Stimulated activated CD8-positive, alpha-beta memory T cell treated with anti-CD3 and anti-CD28 coated beads, Interleukin-15, amount 100 ng/mL, for 4 hours (primary cell): ENCODE results near the gene SMAD7.

Source experiments
- DNase-seq, 2 donors: peaks; one replicate each; pipeline ENCODE4 v3.0.0-alpha.2; 2020; ENCODE audit warnings: low read depth in 2 of 2

Gene SMAD7

DNA sequence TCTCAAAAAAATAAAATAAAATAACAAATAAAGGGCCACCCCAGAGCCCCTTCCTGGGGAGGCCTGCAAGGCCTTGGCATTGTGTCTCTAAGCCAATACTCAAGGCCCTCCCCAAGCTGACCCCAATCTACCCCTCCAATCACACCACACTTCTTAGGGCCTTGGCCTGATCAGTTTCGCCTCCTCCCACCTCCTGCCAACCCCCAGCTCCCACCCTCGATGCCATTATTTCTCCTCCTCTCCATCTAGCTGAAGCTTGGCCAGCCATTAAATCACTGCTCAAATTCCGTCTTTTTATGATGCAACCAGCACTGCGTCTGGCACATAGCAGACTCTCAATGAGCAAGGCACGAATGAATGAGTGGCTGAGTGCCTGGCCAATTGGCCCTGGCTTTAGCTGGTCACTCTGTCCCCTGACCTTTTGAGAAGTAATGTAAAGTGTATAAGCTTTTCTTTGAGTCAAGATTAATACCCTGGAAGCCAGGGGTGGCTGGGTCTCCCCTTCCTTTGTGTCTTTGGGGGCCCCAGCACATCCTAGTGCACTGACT is 55.9 kb downstream of the SMAD7 start:
- DNase-seq = no peak

DNA sequence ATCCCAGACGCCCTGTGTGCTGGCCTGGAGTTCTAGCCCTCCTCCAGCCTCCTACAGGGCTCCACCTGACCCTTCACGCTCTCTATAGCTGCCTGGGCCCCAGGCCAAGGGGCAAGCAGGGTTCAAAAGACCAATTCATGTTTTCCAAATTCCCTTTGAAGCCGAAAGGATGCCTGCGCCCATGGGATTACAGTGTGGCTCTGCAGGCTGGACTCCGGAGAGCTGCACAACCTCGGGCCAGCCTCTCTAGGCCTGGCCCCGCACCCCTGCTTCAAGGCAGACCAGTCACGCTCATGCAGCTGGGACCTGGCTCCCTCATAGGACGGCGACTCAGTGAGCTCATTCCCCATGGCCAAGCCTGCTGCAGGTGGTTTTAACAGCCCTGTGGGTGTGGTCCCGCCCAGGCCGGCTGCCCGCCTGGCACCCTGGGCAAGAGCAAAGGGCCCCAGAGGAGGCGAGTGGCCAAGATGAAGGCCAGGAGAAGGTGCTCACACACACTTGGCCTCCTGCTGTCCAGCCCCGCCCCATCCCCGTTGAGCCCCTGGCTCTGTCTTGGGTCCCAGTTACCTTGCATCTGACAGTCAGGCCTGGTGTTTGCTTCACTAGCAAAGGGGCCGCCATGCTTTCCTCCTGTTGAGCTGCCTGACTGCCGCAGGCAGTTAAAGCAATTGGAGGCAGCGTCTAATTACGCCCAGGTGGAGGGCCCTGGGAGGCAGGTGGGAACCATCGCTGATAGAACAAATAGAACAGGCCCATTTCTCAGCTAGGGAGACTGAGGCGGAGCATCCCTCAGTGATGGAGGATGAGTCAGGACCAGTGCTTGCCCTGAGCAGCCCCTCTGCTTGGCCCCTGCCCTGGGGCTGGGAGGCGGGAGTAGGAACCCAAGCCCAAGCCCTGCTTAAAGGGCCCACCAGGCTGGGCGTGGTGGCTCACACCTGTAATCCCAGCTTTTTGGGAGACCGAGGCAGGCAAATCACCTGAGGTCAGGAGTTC is 56.9 kb downstream of the SMAD7 start:
- DNase-seq = no peak

DNA sequence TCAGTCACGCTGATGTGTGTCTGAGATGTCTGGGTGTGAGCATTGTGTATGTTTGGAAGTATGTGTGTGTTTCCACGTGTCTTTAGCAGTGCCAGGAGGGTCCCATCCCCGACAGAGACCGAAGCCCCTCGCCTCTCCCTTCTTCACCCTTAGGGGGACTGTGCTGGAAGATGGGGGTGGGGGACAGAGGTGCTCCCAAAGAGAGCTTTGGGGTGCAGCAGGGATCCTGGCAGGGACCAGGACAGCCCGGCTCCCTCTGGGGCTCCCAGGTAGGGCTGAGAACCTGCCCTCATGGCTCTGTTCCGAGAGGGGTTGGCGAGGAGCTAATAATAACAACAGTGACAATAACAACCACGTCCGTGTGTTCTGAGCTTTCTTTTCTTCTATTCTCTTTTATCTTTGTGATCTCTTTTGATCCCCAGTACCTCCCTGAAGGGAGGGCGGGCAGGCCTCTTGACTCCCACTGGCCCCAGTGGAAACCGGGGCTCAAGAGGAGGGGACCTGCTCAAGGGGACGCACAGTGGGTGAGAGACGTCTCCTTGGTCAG is 57.6 kb downstream of the SMAD7 start:
- DNase-seq = no peak

DNA sequence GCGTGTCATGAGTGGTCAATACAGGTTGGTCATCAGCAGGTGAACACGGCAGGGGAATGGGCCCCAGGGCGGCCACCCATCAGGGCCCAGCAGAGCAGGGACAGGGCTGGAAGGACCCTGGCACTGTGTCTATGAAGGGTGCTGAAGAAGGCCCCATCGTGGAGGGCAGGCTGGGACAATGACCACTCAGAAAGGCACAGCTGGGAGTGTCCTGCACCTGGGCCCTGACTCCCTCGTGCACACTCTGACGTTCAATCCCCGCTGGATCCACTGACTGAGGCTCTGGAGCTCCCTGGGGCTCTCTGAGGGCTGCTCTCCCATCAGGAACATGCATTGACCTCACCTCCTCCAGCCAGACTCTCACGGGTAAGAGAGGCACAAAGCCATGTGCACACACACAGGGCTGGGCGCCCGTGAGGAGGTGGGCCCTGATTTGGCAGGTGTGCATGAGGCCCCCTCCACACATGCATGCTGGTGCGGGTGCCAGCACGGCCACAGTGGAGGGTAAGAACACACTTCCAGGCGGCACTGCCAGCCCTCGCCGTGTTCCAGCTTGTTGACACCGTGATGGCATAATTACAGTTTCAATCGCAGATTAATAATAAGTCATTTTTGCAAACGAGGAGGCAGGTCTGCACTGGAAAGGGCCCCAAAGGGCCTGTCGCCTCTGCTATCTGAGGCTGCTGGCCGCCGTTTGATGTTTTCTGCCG is 58.5 kb downstream of the SMAD7 start:
- no peak for DNase-seq

DNA sequence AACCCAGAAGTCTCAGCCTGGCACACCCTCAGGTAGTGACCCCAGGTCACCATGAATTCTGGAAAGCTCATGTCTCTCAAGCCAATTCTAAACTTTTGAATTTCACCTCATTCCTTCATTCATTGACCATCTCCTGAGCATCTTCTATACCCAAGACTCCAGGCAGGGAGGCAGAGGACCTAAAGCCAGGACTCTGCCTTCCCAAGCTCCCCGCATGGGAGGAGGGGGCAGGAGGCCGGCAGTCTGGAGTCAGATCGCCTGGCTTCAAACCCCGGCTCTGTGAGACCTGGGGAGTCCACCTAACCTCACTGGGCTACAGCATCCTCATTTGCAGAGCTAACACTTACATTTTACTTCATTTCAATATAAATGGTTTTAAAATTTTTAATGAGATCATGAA is 59.0 kb downstream of the SMAD7 start:
- no peak for DNase-seq

DNA sequence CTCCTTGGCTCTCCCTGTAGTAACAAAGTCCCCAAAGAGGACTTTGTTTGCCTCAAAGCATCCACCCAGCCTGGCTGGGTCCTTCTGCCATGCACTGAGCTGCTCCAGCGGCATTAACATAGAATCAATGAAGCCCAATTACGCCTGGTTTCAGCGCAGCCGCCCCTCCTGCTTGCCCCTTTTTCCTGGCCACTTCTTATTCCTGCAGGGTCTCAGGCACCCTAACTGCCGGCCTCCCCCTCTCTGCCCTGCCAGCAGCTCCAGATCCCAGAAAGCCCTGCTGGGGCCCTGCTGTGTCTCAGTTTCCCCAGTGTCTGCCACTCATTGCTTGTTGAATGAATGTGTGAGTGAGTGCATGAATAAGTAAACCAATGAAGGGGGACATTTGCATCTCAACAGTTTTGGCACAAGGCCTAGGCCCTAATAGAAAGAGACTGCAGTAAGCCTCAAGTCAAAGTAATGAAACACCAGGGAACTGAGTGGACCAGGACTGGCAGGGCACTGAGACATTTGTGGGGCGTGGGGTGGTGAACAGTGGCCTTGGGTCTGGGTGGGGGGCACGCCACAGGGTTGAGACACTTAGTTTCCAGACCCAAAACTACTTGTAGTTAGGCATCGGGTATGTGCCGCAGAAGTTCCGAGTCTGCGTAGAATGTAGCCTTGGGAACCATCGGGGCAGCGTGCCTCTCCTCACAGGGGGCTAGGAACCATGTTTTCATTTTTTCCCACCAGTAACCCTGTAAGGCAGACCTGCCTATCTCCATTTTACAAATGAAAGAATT is 60.6 kb downstream of the SMAD7 start:
- DNase-seq = no peak

DNA sequence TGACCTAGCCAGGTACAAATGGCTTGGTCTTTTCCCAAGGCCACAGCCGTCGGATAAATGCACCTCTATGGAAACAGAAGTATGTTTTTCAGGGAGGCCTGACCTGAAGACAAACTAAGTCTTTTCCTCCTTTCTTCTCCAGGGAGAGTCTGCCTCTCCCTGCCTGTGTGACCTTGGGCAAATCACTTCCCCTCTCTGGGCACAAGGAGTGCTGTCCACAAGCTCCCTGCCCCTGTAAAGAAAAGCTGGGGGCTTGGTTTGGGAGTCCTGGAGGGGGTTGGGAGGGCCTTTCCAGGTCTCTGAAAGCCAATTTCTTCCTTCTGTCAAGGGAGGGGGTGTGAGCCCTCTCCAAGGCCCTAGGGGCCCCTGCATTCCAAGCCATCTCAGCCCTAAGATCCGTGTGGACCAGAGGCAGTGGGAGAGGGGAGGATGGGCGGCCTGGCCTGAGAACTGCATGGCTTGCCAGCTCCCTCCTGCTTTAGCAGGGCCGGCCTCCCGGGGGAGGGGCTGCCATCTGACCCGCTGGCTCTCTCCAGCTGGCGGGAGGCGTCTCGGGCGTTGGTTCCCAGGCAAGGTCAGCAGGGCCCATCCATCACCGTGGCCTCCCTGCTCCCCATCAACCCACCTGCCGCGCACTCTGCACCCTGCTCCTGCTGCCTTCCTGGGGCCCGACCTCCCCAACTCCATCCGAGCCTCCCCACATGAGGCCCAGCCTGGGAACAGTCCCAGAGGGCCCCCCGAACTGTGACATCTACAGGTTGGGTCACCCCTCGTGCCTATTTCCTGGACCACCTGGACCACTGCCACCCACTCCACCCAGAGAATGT is 61.4 kb downstream of the SMAD7 start:
- no peak for DNase-seq

DNA sequence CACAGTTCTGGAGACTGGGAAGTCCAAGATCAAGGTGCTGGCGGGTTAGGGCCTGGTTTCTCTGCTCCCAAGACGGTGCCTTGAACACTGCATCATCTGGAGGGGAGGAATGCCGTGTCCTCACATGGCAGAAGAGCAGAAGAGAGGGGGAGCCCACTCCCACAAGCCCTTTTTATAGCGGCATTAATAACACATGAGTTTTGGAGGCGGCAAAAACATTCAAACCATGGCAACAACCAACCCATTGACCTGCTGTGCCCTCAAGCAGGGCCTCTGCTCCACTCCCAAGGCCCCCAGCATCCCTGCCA is 62.0 kb downstream of the SMAD7 start:
- no peak for DNase-seq

DNA sequence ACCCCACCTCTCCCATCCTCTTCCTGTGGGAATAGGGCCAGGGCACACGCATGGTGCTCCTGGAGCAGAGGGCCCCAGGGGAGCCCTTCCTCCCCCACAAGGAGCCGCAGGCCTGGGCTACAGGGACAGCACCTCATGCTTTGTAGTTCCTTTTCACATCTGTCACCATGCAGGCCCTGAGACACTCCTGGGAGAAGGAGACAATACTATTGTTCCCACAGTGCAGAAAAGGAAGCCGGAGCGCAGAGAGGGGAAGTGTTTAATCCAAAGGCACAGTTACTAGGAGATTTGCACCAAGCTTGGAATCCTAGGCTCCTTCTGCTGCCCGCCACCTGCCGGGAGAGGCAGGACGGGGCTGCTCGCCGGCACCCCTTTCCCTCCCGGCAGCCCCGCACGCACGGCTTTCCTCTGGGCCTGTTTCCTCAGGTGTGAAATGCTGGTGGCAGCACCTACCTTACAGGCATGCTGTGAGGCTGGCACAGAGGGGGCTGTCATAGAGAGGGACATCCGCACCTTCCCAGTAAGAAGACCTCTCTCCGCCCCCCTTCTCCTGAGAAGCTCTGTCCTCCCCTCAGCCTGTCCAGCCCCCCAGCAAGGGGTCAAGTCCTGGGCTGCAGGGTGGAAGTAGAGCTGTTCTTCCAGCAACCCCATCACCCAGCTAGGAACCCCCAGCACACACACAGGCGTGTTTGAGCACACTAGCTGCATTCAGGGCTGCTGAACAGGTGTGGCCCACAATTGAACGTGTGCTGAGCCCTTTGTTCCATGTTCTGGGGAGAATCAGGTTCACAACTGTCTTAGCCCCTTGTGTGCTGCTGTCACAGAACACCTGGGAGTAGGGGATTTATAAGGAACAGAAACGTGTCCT is 62.6 kb downstream of the SMAD7 start:
- DNase-seq = no peak

DNA sequence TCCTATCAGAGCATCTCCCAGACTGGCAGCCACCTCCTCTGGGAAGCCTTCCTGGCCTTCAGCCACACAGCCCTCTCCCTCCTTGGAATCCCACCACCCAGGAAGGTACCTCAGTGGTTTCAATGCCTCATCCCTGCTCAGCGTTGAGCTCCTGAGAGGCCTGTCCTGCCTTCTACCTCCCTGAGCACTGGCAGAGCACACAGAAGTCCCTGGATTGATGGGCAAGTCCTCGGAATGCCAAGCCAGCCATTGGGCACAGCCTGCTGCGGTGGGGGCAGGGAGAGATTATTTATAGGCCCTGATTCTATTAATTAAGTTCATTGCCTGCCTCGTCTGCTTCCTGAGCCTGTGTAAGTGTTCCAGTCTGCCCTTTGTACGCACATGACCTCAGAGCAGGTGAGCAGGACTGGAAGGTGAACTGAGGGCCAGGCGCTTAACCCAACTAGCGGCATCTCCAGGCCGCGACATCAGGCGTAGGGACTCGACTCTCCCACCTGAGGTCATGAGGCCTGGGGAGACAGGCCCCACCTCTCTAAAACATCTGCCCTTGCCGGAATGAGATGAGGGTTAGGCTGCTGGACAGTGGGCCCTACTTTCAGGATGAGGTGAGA is 63.4 kb downstream of the SMAD7 start:
- no peak for DNase-seq

DNA sequence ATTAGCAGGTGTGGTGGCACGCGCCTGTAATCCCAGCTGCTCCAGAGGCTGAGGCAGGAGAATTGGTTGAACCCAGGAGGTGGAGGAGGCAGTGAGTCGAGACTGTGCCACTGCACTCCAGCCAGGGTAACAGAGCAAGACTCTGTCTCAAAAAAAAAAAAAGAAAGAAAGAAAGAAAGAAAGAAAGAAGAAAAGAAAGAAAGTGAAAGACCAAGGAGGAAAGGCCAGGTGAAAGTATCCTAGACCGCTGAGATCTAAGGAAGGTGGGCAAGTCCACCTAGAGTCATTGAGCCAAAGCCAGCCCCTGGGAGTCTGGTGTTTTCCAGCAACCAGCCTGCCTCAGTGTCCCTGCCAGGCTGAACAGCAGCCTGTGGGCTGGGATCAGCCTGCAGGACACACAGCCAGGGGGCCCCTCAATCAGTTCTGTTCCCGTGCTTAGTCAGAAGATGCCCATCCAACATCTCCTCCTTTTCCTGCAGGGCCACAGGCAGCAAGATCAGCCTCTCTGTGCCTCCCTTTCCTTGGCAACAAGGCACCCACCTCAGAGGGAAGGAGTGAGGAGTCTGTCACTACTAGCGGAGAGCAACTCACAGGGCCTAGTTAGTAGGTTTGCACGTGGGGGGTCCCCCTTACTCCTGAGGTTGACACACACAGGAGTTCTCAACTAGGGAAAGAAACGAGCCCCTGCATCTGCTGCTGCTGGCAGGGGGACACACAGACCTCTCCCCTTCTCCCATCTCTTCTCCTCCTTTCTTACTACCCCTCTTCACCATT is 64.1 kb downstream of the SMAD7 start:
- no peak for DNase-seq

DNA sequence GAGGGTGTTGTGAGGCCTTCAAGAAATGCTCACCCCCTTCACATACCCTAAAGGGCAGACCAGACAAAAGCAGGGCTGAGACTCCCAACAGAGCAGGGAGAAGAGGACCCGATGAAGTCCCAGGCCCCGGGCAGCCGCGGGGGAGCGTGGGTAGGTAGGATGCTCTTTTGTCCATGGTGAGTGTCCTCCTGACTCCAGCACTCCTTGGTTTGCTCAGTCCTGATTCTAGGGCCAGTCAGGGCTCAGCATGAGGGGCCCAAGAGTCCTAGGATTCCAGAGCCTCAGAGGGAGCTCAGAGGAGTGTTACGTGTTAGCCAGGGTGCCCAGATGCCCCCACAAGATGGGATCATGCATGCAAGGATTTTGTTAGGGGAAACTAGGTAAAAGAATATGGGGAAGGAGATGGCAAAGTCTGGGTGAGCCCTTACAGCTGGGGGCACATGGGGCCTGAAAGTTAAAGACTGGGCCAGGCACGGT is 64.8 kb downstream of the SMAD7 start:
- no peak for DNase-seq

DNA sequence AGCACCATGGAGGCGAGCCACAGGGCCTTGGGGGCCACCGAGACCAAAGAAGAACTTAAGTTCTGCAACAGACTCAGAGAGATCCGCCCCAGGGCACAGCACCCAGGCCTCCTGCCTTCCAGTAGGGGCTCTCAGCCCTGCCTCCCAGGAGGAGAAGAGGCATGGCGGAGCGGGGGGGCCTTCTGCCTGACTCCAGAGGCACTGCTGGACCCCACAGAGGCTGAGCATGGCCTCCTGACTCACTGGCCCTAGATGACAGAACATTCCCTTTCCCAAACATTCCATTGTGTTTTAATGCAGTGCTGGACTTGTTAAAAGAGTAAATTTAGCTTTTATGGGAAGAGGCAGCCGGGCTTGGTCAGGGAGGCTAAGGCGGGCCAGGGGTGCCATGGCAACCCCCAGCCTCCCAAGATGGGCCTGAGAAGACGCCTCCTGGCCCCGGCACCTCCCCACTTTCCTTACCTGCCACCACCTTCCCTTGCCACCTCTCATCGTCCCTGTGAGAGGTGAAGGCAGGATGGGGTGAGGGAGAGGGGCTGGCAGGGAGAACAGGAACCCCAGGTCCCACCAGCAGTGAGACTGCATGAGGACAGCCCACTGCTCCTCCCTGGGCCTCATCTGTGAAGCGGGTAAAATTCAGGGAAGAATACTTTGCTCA is 65.4 kb downstream of the SMAD7 start:
- no peak for DNase-seq

DNA sequence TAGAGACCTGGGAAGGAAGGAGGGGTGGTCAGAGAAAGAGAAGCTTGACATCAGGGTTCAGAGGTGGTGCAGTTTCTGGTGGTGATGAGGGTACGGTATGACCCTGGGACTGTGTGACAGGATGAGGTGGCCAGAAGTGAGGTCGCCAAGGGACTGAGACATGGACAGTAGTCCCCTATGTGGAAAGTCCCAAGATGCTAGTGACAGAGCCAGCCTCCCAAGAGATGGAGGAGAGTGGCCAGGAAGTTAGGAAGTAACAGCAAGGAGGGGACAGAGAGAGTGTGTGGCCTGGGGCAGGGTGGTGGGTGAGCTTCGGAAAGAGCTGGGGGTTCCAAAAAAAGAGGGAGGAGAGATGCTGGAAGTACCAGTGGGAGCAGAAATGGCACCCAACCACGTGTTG is 66.0 kb downstream of the SMAD7 start:
- DNase-seq = no peak

DNA sequence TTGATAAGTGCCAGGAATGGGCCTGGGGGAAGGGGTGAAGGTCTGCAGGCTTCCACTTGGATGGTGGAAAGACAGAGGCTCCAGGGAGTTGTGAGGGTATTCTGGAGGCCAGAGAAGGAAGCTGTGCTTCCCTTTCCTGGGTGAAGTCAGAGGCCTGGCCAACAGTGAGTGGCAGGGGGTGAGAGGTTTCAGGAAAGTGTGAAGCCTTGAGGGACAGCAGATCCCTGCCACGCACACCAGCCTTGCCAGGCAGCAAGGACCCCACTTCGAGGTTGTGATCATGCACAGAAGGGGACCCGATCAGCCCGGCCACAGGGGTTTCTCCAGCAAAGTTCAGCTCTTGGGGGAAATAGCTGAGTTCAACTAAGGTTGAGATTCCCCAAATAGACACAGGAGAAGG is 66.5 kb downstream of the SMAD7 start:
- DNase-seq = no peak

DNA sequence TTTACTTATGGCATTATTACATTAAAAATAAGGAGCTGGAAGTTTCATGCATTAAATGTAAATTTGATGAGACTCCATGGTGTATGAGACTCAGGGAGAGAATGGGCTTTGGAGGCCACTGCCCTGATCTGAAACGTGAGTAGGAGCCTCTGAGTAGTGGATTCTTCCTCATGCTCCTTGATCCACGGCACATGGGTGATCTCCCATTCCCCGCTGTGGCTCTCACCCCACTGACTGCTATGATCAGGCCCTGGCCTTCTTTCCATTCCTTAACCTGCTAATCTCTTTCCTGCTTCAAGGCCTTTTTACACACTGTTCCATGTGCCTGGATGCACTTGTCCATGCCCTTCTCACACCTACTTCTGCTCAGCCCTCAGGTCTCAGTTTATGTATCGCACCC is 68.4 kb downstream of the SMAD7 start:
- no peak for DNase-seq

DNA sequence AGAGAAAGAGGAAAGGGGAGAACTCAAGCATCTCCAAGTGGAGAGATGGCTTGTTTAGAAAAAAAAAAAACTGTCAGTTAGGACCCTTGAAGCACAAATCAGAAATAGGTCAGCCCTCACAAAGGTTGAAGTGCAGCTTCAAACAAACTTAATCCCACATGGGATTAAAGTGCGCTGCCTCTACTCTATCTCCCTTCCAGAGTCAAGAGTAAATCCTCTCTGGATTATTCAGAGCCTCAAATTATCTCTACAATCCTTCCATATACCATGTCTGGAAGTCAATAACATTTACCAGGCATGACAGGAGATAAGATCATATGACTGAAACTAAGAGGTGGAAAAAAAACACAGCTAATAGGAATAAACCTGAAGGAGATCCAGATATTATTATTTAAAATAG is 69.8 kb downstream of the SMAD7 start:
- DNase-seq = no peak

DNA sequence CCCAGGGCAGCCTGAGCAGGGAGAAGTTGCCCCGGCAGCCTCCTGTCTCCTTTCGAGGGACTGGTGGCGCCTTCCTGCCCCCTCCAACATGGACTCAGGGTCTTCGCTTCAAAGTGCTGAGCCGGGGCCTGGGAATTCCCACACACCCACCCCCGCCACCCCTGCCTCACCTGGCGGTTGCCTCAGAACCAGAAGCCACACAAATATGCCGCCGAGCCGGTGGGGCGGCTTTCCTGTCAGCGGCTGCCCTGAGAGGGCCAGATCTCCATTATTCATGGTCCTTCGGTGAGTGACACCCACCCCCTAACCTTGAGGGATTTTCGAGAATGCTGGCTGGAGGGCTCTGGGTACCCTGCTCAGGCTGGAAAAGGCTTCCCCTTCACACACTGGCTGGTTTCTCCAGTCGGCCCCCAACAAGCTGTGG is 71.7 kb downstream of the SMAD7 start:
- DNase-seq = no peak
